Ishikawa (cell line): Measurements from ENCODE around the gene MACROD2.

Experiments
- CEBPB ChIP-seq: IDR thresholded peaks from 2 replicates; pipeline ENCODE4 v1.6.1; 2012
- CREB1 ChIP-seq: IDR thresholded peaks from 2 replicates; pipeline ENCODE4 v1.6.1; 2012; ENCODE audit warnings: low read depth
- EGR1 ChIP-seq: IDR thresholded peaks from 2 replicates; pipeline ENCODE4 v1.6.1; 2012
- EP300 ChIP-seq: IDR thresholded peaks from 2 replicates; pipeline ENCODE4 v1.6.1; 2012; ENCODE audit warnings: borderline replicate concordance
- FOXM1 ChIP-seq: IDR thresholded peaks from 2 replicates; pipeline ENCODE4 v1.6.1; 2012; ENCODE audit warnings: low read depth, borderline replicate concordance
- NFIC ChIP-seq: IDR thresholded peaks from 2 replicates; pipeline ENCODE4 v1.6.1; 2012
- RAD21 ChIP-seq: IDR thresholded peaks from 2 replicates; pipeline ENCODE4 v1.6.1; 2012; ENCODE audit warnings: low read depth
- TAF1 ChIP-seq: IDR thresholded peaks from 2 replicates; pipeline ENCODE4 v1.6.1; 2012; ENCODE audit warnings: low read depth, mild to moderate bottlenecking
- TCF12 ChIP-seq: IDR thresholded peaks from 2 replicates; pipeline ENCODE4 v1.6.1; 2012; ENCODE audit warnings: low read depth
- TEAD4 ChIP-seq: IDR thresholded peaks from 2 replicates; pipeline ENCODE4 v1.6.1; 2012
- USF1 ChIP-seq: IDR thresholded peaks from 2 replicates; pipeline ENCODE4 v1.6.1; 2012
- YY1 ChIP-seq: IDR thresholded peaks from 2 replicates; pipeline ENCODE4 v1.6.1; 2012; ENCODE audit warnings: low read depth
- ZBTB7A ChIP-seq: IDR thresholded peaks from 2 replicates; pipeline ENCODE4 v1.6.1; 2012; ENCODE audit warnings: low read depth
- TF ChIP-seq, protein P1 (sequence below): IDR thresholded peaks from 2 replicates; pipeline ENCODE4 v1.6.1; 2012
- TF ChIP-seq, protein P2 (sequence below): IDR thresholded peaks from 2 replicates; pipeline ENCODE4 v1.6.1; 2012; ENCODE audit warnings: low read depth, mild to moderate bottlenecking

MACROD2 gene

GRCh38 chr20:15909995-15910394 is 1914.7 kb downstream of the MACROD2 start:
- TF ChIP-seq CREB1 (no peak), EGR1 (no peak)

DNA sequence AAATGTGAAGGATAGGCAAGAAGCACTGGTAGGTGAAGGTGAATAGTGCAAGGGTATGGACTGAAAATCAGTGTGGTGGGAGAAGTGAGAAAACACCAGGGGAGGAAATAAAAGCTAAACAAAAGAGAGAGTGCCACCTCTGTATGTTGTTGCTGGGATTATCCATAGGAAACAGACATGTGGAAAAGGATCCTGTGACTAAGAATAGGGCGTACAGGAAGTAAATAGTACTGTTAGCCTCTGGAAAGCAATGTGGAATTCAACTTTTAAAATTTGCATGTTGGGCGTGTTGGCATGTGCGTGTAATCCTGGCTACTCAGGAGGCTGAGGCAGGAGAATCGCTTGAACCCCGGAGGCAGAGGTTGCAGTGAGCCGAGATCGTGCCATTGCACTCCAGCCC is 1916.3 kb downstream of the MACROD2 start:
- TF ChIP-seq, protein P1, sequence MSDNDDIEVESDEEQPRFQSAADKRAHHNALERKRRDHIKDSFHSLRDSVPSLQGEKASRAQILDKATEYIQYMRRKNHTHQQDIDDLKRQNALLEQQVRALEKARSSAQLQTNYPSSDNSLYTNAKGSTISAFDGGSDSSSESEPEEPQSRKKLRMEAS = no peak
- no peak for TF ChIP-seq YY1
- TF ChIP-seq FOXM1 = no peak
- no peak for TF ChIP-seq ZBTB7A
- TF ChIP-seq EP300 = no peak
- no peak for TF ChIP-seq CREB1
- TF ChIP-seq CEBPB = no peak
- TF ChIP-seq RAD21 = no peak
- TF ChIP-seq USF1 = no peak

GRCh38 chr20:15913391-15914025 is 1918.2 kb downstream of the MACROD2 start:
- TF ChIP-seq USF1 (no peak), NFIC (no peak), TCF12 (no peak), ZBTB7A (no peak), RAD21 (no peak), TAF1 (no peak), EGR1 (no peak), CEBPB (no peak), CREB1 (no peak), FOXM1 (no peak), EP300 (no peak), TEAD4 (no peak), YY1 (no peak)
- TF ChIP-seq, protein P2, sequence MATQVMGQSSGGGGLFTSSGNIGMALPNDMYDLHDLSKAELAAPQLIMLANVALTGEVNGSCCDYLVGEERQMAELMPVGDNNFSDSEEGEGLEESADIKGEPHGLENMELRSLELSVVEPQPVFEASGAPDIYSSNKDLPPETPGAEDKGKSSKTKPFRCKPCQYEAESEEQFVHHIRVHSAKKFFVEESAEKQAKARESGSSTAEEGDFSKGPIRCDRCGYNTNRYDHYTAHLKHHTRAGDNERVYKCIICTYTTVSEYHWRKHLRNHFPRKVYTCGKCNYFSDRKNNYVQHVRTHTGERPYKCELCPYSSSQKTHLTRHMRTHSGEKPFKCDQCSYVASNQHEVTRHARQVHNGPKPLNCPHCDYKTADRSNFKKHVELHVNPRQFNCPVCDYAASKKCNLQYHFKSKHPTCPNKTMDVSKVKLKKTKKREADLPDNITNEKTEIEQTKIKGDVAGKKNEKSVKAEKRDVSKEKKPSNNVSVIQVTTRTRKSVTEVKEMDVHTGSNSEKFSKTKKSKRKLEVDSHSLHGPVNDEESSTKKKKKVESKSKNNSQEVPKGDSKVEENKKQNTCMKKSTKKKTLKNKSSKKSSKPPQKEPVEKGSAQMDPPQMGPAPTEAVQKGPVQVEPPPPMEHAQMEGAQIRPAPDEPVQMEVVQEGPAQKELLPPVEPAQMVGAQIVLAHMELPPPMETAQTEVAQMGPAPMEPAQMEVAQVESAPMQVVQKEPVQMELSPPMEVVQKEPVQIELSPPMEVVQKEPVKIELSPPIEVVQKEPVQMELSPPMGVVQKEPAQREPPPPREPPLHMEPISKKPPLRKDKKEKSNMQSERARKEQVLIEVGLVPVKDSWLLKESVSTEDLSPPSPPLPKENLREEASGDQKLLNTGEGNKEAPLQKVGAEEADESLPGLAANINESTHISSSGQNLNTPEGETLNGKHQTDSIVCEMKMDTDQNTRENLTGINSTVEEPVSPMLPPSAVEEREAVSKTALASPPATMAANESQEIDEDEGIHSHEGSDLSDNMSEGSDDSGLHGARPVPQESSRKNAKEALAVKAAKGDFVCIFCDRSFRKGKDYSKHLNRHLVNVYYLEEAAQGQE = no peak
- TF ChIP-seq, protein P1 = no peak

GRCh38 chr20:15916623-15917022 is 1921.3 kb downstream of the MACROD2 start:
- TF ChIP-seq CREB1 (no peak), TAF1 (no peak), FOXM1 (no peak), ZBTB7A (no peak), TEAD4 (no peak), YY1 (no peak), CEBPB (no peak), EP300 (no peak), NFIC (no peak), EGR1 (no peak), TCF12 (no peak), USF1 (no peak), RAD21 (no peak)
- TF ChIP-seq, protein P2 = no peak
- TF ChIP-seq, protein P1 = no peak

- TF ChIP-seq, protein P1 = no peak
- TF ChIP-seq TCF12 (no peak), YY1 (no peak), EP300 (no peak), CEBPB (no peak), TAF1 (no peak), RAD21 (no peak), FOXM1 (no peak), USF1 (no peak), ZBTB7A (no peak), NFIC (no peak), TEAD4 (no peak), CREB1 (no peak), EGR1 (no peak)
- TF ChIP-seq, protein P2 = no peak
Observed at GRCh38 chr20:15917283-15917682, 1922.0 kb downstream of the MACROD2 start.
